ENCODE results near the gene HYOU1.

HYOU1 gene

DNA sequence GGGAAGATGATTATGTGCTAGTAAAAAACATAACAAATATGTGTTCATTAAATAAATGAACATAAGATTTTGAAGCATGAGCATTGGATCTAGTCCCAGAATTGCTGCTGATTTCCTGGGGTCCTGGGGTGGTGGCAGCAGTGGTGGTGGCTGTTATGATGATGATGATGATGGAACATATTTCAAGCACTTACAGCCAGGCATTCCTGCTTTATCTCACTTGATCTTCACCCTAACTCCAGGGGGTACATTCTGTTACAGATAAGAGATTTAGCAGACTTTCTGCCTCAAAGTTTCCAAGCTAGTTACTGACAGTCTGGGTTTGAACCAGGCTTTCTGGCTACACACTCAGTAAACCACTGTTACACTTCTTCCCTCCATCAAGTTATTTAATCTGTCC, 33.3 kb downstream of the HYOU1 start:
- in situ Hi-C loops (cut with HindIII; ENCODE audit: low sequenced_read_pairs) = no loop called here

DNA sequence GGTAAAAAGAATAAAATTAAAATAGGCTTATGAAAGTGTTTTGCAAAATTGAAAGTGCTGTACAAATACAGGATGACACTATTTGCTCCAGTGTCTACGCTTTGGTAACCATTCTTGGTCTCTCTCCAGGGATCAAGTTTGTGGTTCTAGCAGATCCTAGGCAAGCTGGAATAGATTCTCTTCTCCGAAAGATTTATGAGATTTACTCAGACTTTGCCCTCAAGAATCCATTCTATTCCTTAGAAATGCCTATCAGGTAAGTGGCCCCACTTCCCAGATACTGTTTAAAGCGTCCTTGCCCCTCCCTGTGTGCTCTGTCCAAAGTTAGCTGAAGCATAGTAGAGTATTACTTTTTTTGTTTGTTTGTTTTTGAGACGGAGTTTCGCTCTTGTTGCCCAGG, 35.4 kb downstream of the HYOU1 start:
- in situ Hi-C loops (cut with HindIII; ENCODE audit: low sequenced_read_pairs) = no loop called here

DNA sequence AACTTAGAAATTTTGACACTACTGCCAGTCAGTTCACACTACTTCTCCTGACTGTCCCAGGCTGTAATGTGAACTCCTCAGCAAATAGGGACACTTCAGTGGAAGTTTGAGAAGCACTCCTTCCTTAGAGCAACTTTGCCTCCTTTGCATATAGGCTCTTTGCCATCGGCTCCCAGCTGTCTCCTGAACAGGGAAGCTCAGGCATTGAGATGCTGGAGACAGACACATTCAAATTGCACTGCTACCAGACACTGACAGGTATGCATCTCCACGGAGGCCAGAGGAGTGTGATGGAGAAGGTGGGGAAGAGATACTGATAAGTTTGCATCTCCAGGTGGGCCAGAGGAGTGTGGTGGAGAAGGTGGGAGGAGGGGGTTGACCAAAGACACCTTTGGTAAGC, 37.0 kb downstream of the HYOU1 start:
- in situ Hi-C loops (cut with HindIII; ENCODE audit: low sequenced_read_pairs) = loop anchor here (5.0 kb wide), 1 partner anchor 82 kb away; the partner anchor contains the start of gene DPAGT1

DNA sequence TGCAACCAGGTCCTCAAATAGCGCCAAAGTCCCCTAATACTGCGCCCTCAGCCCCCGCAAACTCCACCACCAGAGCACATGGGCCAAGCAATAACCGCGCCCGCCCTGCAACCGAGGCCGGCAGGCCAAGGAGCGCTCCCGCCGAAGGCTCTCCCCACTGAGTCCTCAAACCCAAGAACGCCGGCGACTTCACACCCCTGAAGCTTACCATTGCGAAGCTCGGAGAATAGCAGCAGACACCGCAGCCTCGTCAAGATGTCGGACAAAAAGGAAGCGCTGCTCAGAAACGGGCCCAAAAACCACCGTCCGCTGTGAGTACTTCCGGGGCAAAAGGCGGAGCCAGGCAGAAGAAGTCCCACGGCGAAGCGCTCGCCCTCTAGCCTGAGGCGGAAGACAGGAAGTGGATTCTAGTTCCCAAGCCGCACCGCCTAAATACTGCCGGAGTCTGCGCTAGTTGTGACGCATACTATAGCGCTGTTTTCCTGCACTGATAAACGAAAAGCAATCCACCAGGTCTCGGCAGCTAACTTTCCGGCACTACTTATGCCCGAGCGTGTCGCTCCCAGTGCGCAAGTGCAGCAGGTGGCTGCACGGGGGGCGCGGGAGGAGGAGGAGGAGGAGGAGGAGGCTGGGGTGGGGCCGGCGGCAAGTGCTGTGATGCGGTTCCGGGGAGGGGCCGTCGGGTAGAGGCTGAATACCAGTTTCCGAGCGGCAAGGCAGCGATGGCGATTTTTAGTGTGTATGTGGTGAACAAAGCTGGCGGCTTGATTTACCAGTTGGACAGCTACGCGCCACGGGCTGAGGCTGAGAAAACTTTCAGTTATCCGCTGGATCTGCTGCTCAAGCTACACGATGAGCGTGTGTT, 38.7 kb downstream of the HYOU1 start, which contains the start of the genes RPS25 and TRAPPC4:
TSS of gene RPS25 (minus strand) at position 270 of the 865 bp plus-strand sequence. CDS start at position 211, 59 bp downstream.
TSS of gene TRAPPC4 (plus strand) at position 693 of the 865 bp plus-strand sequence. CDS start at position 723, 30 bp downstream.
- in situ Hi-C loops (cut with HindIII; ENCODE audit: low sequenced_read_pairs) = loop anchor here (5.0 kb wide), 1 partner anchor 84 kb away; the partner anchor contains the start of gene DPAGT1

DNA sequence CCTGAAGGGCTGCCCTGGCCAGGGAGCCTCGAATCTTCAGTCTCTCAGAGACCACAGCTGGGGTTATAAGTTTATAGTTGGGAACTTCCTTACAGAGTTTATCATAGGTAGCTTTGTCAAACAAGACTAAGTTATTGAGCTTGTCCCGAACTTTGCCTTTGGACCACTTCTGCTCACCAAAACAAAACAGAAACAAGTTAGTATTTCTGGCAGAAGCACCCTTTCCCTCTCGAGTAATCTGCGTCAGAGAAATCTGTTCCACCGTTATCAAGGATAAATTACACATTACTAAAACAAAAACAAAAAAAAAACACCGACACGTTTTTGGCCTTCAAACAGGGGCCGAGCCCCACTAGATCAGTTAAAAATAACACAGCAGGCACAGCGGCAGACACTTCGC, 39.6 kb downstream of the HYOU1 start:
- in situ Hi-C loops (cut with HindIII; ENCODE audit: low sequenced_read_pairs) = loop anchor here (5.0 kb wide), 1 partner anchor 85 kb away; the partner anchor contains the start of gene DPAGT1

DNA sequence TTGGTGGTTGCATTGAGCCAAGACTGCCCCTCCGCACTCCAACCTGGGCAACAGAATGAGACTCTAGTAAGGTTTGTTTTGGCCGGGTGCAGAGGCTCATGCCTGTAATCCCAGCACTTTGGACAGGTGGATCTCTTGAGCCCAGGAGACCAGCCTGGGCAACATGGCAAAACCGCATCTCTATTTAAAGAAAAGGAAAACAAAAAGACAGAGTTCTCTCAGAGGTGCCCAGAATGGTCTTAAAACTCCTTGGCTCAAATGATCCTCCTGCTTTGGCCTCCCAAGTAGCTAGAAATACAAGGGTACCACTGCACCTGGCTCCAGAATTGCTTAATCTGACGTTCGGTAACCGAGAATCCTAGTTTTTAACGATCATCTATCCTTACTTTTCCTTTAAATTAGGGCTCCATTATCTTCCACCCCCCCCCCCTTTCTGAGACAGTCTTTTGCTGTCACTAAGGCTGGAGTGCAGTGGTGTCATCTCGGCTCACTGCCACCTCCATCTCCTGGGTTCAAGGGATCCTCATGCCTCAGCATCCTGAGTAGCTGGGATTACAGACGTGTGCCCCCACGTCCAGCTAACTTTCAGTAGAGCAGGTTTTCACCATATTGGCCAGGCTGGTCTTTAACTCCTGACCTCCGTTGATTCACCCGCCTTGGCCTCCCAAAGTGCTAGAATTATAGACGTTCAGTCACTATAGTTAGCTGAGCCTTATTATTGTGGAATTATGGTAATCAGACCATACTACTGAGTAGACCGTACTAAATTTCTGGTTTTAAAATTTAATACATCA, 40.6 kb downstream of the HYOU1 start:
- in situ Hi-C loops (cut with HindIII; ENCODE audit: low sequenced_read_pairs) = loop anchor here (5.0 kb wide), 1 partner anchor 86 kb away; the partner anchor contains the start of gene DPAGT1

DNA sequence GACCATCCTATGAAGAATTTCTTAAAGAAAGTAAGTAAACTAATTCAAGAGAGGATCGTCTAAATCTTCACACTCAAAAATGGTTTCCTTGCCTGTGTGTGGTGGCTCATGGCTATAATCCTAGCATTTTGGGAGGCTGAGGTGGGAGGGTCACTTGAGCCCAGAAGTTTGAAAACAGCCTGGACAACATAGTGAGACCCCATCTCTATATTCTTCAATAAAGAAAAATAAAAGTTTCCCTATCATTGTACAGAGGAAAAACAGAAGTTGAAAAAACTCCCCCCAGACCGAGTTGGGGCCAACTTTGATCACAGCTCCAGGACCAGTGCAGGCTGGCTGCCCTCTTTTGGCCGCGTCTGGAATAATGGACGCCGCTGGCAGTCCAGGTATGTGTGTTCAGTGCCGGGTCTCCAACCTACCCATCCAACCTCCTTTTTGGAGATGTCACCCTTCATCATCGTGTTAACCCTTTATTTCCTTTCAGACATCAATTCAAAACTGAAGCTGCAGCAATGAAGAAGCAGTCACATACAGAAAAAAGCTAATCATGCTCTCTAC, 41.9 kb downstream of the HYOU1 start:
- in situ Hi-C loops (cut with HindIII; ENCODE audit: low sequenced_read_pairs) = loop anchor here (5.0 kb wide), 1 partner anchor 87 kb away; the partner anchor contains the start of gene DPAGT1

DNA sequence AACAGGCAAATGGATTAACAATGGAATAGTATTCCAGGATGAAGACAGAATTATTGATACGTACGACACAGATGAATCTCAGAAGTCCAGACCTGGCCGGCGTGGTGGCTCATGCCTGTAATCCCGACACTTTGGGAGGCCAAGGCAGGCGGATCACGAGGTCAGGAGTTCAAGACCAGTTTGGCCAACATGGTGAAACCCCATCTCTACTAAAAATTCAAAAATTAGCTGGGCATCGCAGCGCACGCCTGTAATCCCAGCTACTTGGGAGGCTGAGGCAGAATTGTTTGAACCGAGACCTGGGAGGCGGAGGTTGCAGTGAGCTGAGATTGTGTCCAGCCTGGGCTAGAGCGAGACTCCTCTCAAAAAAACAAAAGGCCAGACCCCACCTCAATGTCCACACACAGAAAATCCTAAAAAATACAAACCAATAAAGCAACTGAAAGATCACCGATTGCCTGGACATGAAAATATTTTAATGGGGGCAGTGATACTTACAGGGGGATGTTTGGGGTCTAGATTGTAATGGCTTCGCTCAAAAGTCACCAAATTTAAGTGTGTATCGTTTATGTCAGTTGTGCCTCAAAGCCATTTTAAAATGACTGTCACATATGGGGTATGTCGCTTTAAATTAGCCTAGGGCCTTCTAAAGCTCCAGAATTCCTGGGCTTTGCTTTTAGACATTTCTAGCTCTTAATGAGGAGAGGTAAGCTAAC, 42.6 kb downstream of the HYOU1 start:
- in situ Hi-C loops (cut with HindIII; ENCODE audit: low sequenced_read_pairs) = no loop called here

DNA sequence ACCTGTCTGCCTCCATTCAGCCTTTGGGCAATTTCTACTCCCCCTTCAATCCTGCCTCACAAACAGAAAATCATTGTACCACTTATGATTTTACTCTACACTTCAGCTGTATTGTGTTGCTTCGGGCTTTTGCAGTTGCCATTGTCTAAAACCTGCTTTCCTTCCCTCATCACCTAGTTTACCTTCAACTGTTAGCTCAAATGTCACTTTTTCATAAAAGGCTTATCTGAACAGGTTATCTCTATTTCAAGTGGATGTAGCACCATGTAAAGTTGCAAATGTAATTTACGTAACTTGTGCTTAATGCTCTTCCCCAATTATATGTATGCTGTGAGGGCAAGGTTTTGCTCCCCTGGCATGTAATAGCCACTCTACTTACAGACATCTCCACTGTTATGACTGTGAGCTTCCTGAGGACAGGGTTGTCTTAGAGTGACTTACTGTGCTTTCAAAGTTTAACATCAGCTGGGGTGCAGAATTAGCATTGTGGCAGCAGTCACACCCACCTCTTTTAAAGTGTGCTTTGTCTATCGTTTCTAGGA, 44.3 kb downstream of the HYOU1 start:
- in situ Hi-C loops (cut with HindIII; ENCODE audit: low sequenced_read_pairs) = no loop called here

DNA sequence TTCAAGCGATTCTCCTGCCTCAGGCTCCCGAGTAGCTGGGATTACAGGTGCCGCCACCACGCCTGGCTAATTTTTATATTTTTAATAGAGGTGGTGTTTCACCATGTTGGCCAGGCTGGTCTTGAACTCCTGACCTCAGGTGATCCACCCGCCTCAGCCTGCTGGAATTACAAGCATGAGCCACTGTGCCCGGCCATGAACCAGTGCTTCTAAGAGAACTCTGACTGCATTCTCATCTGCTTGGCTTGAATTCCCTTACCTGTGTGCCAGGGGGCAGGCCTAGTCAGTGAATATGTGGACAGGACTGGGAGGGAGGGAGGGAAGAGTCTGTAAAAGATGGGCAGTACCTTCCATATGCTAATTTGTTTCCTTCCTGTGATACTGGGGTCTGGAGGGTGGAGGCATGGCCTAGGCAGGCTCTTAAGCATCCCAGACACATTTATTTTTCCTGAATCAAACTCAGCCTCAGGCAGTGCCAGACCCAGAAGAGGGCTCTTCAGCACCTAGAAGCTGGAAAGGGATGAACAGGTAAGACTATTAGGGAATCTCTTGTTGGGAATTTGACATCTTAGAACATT, 45.4 kb downstream of the HYOU1 start:
- in situ Hi-C loops (cut with HindIII; ENCODE audit: low sequenced_read_pairs) = no loop called here

DNA sequence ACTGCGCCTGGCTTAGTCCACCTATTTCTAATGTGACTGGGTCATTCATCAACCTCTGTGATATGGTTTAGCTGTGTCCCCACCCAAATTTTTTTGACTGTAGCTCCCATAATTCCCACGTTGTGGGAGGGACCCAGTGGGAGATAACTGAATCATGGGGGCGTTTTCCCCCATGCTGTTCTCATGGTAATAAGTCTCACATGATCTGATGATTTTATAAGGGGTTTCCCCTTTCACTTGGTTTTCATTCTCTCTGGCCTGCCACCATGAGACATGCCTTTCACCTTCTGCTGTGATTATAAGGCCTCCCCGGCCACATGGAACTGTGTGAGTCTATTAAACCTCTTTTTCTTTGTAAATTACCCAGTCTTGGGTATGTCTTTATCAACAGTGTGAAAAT, 50.3 kb downstream of the HYOU1 start:
- in situ Hi-C loops (cut with HindIII; ENCODE audit: low sequenced_read_pairs) = no loop called here

DNA sequence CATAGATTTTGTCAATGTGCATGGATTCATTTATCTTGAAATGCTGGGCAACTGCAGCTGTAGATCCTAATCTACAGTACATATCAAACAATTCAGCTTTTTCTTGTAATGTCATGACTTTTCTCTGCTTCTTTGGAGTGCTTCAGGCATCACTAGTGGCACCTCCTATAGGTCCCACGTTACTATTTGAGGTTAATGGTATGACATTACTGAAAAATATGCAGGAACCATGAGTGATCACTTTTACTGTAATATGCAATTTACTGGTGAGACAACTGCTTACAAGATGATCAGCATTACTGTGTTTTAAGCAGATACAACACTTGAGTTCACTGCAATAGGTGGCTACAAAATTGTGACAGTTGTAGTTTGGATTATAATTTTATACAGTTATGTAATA, 56.1 kb downstream of the HYOU1 start:
- in situ Hi-C loops (cut with HindIII; ENCODE audit: low sequenced_read_pairs) = no loop called here

DNA sequence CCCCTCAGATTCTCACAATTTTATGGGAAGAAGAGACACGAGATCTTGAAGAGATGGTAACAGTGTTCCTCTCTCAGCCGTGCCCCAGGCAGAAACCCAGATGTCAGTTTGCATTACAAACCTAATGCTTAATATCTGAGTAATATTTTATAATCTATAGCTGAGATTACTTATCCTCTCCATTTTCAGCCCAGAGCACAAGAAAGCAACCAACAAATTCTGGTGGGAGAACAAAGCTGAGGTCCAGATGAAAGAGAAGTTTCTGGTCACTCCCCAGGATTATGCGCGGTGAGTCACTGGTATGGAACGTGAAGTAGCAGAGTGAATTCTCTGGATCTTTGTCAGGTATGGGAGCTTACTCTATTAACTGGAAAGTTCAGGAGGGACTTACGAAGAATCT, 58.2 kb downstream of the HYOU1 start:
- in situ Hi-C loops (cut with HindIII; ENCODE audit: low sequenced_read_pairs) = no loop called here

DNA sequence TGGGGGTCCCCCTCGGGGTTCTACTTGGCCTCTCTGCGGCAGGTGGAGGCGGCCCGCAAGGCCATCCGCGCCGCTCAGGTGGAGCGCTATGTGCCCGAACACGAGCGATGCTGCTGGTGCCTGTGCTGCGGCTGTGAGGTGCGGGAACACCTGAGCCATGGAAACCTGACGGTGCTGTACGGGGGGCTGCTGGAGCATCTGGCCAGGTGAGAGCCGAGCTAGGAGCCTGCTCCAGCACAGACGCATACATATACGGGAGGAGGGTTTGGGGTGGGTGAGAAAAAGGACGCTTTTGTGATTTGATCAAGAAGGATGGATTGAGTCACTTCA, 58.7 kb downstream of the HYOU1 start:
- in situ Hi-C loops (cut with HindIII; ENCODE audit: low sequenced_read_pairs) = no loop called here

DNA sequence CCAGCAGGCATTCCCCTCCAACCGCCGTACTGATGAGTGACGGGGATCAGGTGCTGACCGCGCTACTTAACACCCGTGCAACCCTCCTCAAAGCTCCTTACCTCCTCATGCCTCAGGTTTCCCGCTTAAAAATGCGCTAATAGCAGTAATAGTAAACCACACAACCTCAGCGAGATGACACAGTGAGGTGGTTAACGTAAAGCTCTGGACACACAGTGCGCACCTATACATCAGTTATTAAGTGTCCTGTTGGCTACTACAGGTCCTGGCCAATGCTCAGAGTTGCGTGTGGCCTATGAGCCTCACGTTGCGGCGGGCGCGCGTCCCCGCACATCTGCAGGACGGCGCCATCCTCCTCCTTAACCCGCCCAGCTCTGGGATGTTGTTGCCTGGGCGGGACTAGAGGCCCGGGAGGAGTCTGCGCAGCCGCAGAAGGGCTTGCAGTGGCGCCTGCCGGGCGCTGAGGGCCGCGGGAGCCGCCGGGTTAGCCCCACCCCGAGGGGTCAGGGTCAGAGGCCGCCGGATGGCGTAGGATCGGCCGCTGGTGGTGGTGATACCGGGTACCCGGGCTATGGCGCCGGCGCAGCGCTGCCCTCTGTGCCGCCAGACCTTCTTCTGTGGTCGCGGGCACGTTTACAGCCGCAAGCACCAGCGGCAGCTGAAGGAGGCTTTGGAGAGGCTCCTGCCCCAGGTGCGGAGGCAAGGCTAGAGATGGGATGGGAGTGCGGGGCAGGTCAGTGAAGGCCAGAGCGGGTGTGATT, 59.2 kb downstream of the HYOU1 start, which contains the start of gene CENATAC:
TSS of gene CENATAC (plus strand) at position 512 of the 761 bp plus-strand sequence. CDS start at position 572, 60 bp downstream.
- in situ Hi-C loops (cut with HindIII; ENCODE audit: low sequenced_read_pairs) = no loop called here

DNA sequence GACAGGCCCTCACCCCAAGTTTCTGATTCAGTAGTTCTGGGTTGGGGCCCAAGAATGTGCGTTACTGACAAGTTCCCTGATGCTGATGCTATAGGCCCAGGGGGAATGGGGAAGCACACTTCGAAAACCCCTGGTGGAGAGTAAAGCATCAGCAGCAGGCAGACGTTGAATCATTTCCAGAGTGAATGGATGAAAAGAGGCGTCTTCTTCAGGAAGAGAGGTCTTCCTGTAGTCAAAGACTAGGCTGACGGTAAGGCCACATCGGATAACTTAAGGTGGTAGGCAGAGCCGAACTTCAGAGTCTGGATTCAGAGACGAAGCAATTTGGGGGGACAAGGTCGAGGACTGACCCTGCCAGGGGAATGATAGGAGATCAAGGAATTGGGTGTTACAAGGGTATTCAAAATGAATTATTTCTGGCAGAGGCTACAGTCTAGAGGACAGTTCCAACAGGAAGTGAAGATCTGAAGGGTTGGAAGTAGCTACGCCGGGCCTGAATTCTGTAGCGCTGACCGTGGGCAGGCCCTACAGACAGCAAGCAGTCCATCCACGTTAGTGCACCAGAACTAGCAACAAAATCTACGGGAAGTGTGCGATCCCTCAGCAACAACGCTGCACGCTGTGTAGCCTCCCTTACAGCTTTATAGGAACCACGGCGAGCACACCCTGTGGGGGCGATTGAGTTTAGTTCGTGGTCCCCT, 59.9 kb downstream of the HYOU1 start:
- in situ Hi-C loops (cut with HindIII; ENCODE audit: low sequenced_read_pairs) = no loop called here
